ENCODE results near the gene AGAP3.

The AGAP3 gene

GRCh38 chr7:151146761-151147160, 60.5 kb downstream of the AGAP3 start:
- H4K20me1 ChIP-seq (ENCODE audit: insufficient read depth, low read length) = no peaks in the 10 kb centered on the region
- no peaks in the 10 kb centered on the region for H3K9me3 ChIP-seq (ENCODE audit: insufficient read depth, low read length)
- no peak overlapping the region for H3K27ac ChIP-seq (ENCODE audit: low read length)
- no peak overlapping the region for H3K4me2 ChIP-seq (ENCODE audit: low read length)
- H3K9ac ChIP-seq (ENCODE audit: low read length) = no peak overlapping the region
- peaks cover 7% of the 10 kb centered on the region for H3K36me3 ChIP-seq (replicated peaks; ENCODE audit: low read depth, low read length)
- no peak overlapping the region for H3K4me3 ChIP-seq (ENCODE audit: low read length)
- H2AFZ ChIP-seq (ENCODE audit: low read depth, low read length) = no peak overlapping the region
- peaks cover 19% of the 10 kb centered on the region for H3K27me3 ChIP-seq (ENCODE audit: low read depth, low read length)
- H3K4me1 ChIP-seq (ENCODE audit: low read length) = no peaks in the 10 kb centered on the region
- no peaks in the 10 kb centered on the region for H3K79me2 ChIP-seq (ENCODE audit: low read length)
- TF ChIP-seq EZH2phosphoT487 (IDR thresholded peaks at IDR 0.05; ENCODE audit: low read depth) (no peak), CTCF (IDR thresholded peaks at IDR 0.05; ENCODE audit: low read depth, low read length) (no peak)

GRCh38 chr7:151148319-151149259, 62.3 kb downstream of the AGAP3 start:
- H3K27me3 ChIP-seq (ENCODE audit: low read depth, low read length) = peaks cover 32% of the 10 kb centered on the region
- H2AFZ ChIP-seq (ENCODE audit: low read depth, low read length) = no peak overlapping the region
- no peak for TF ChIP-seq CTCF (IDR thresholded peaks at IDR 0.05; ENCODE audit: low read depth, low read length)
- TF ChIP-seq EZH2phosphoT487 (IDR thresholded peaks at IDR 0.05; ENCODE audit: low read depth) = no peak
- no peak overlapping the region for H3K27ac ChIP-seq (ENCODE audit: low read length)
- no peaks in the 10 kb centered on the region for H3K4me1 ChIP-seq (ENCODE audit: low read length)
- H3K4me3 ChIP-seq (ENCODE audit: low read length) = no peak overlapping the region
- H3K9me3 ChIP-seq (ENCODE audit: insufficient read depth, low read length) = no peaks in the 10 kb centered on the region
- H3K4me2 ChIP-seq (ENCODE audit: low read length) = no peak overlapping the region
- H4K20me1 ChIP-seq (ENCODE audit: insufficient read depth, low read length) = no peaks in the 10 kb centered on the region
- peaks cover 6% of the 10 kb centered on the region for H3K36me3 ChIP-seq (replicated peaks; ENCODE audit: low read depth, low read length)
- no peak overlapping the region for H3K9ac ChIP-seq (ENCODE audit: low read length)
- H3K79me2 ChIP-seq (ENCODE audit: low read length) = no peaks in the 10 kb centered on the region

- H2AFZ ChIP-seq (ENCODE audit: low read depth, low read length) = no peak overlapping the region
- no peak overlapping the region for H3K4me3 ChIP-seq (ENCODE audit: low read length)
- no peaks in the 10 kb centered on the region for H3K9me3 ChIP-seq (ENCODE audit: insufficient read depth, low read length)
- H3K9ac ChIP-seq (ENCODE audit: low read length) = no peak overlapping the region
- TF ChIP-seq EZH2phosphoT487 (IDR thresholded peaks at IDR 0.05; ENCODE audit: low read depth) = no peak
- no peak for TF ChIP-seq CTCF (IDR thresholded peaks at IDR 0.05; ENCODE audit: low read depth, low read length)
- peaks cover 44% of the 10 kb centered on the region for H3K27me3 ChIP-seq (ENCODE audit: low read depth, low read length)
- no peaks in the 10 kb centered on the region for H3K79me2 ChIP-seq (ENCODE audit: low read length)
- H4K20me1 ChIP-seq (ENCODE audit: insufficient read depth, low read length) = no peaks in the 10 kb centered on the region
- H3K4me1 ChIP-seq (ENCODE audit: low read length) = no peaks in the 10 kb centered on the region
- H3K27ac ChIP-seq (ENCODE audit: low read length) = no peak overlapping the region
- no peak overlapping the region for H3K4me2 ChIP-seq (ENCODE audit: low read length)
- H3K36me3 ChIP-seq (replicated peaks; ENCODE audit: low read depth, low read length) = no peaks in the 10 kb centered on the region
Observed at GRCh38 chr7:151150388-151150787, 64.1 kb downstream of the AGAP3 start.

- Histone ChIP-seq H3K79me2 (ENCODE audit: low read length) (no peaks in the 10 kb centered on the region), H3K9me3 (ENCODE audit: insufficient read depth, low read length) (no peaks in the 10 kb centered on the region), H3K4me2 (ENCODE audit: low read length) (no peak overlapping the region), H3K27ac (ENCODE audit: low read length) (no peak overlapping the region), H3K4me1 (ENCODE audit: low read length) (no peaks in the 10 kb centered on the region), H3K9ac (ENCODE audit: low read length) (no peak overlapping the region), H3K4me3 (ENCODE audit: low read length) (no peak overlapping the region), H3K36me3 (replicated peaks; ENCODE audit: low read depth, low read length) (no peaks in the 10 kb centered on the region), H2AFZ (ENCODE audit: low read depth, low read length) (no peak overlapping the region), H3K27me3 (ENCODE audit: low read depth, low read length) (peaks cover 54% of the 10 kb centered on the region), H4K20me1 (ENCODE audit: insufficient read depth, low read length) (no peaks in the 10 kb centered on the region)
- TF ChIP-seq EZH2phosphoT487 (IDR thresholded peaks at IDR 0.05; ENCODE audit: low read depth) = no peak
- TF ChIP-seq CTCF (IDR thresholded peaks at IDR 0.05; ENCODE audit: low read depth, low read length) = no peak
Observed at GRCh38 chr7:151152643-151153513, 66.6 kb downstream of the AGAP3 start.

Measured in OCI-LY3 (cell line).